Caki2 (cell line): Measurements from ENCODE around the gene FBXO45. TPM values are rescaled to one million over a fixed set of nuclear protein-coding genes. Genes with fewer than 3 reads are reported as not detected.
"Not testable (repeated sequence)": the region's sequence is repeated elsewhere in the genome, so short reads cannot be mapped to it uniquely, and the experiment has no call there.

Experiments used
- DNase-seq: peaks from one replicate; pipeline ENCODE4 v3.0.0-alpha.2; 2015; ENCODE audit warnings: low read depth
- in situ Hi-C: cut with HindIII; loops from 2 replicates; pipeline ENCODE4 v1.10.0; 2016; ENCODE audit warnings: low sequenced_read_pairs, low pct_unique_long_range_greater_than_20kb, mixed read lengths
- total RNA-seq: library from RNA; depleted of rRNA; stranded (reverse); fragments of >200 nt; shearing (Covaris generic); gene quantifications from 2 replicates; pipeline ENCODE4 v1.2.3, GENCODE V29; 2014; ENCODE audit warnings: low replicate concordance

Gene FBXO45
- total RNA-seq, 1 experiment from 2014 or later: 9.9 TPM

GRCh38 chr3:196553551-196553950 is 14.9 kb upstream of the FBXO45 start:
- in situ Hi-C loops: no loop called here
- no peak for DNase-seq

GRCh38 chr3:196554205-196554604 is 14.3 kb upstream of the FBXO45 start:
- no peak for DNase-seq
- in situ Hi-C loops: no loop called here

- no peak for DNase-seq
- in situ Hi-C loops: no loop called here
Observed at GRCh38 chr3:196555295-196555694, 13.2 kb upstream of the FBXO45 start.

- DNase-seq: no peak
- in situ Hi-C loops: no loop called here
Observed at GRCh38 chr3:196557236-196557635, 11.2 kb upstream of the FBXO45 start.

GRCh38 chr3:196558476-196558875 is 10.0 kb upstream of the FBXO45 start:
- no peak for DNase-seq
- in situ Hi-C loops: no loop called here

GRCh38 chr3:196559826-196560225 is 8.6 kb upstream of the FBXO45 start:
- in situ Hi-C loops: no loop called here
- no peak for DNase-seq

- DNase-seq: peak; percentile 43
- in situ Hi-C loops: no loop called here
Observed at GRCh38 chr3:196563721-196564225, 4.7 kb upstream of the FBXO45 start.

- in situ Hi-C loops: no loop called here
- peak; percentile 37 for DNase-seq
Observed at GRCh38 chr3:196569003-196569516, 600 bp downstream of the FBXO45 start.

GRCh38 chr3:196570332-196570731 is 1.9 kb downstream of the FBXO45 start:
- in situ Hi-C loops, DNase-seq: not testable (repeated sequence)

- in situ Hi-C loops: no loop called here
- no peak for DNase-seq
Observed at GRCh38 chr3:196572389-196572788, 3.9 kb downstream of the FBXO45 start.

GRCh38 chr3:196585044-196585757 is 16.7 kb downstream of the FBXO45 start:
- in situ Hi-C loops: no loop called here

GRCh38 chr3:196590279-196590678 is 21.8 kb downstream of the FBXO45 start:
- in situ Hi-C loops: no loop called here
- no peak for DNase-seq

More at GRCh38 chr3:196585044-196585757, 16.7 kb downstream of the FBXO45 start:
- DNase-seq: no peak

- no peak for DNase-seq
- in situ Hi-C loops: no loop called here
Observed at GRCh38 chr3:196596355-196596754, 27.9 kb downstream of the FBXO45 start.

- DNase-seq, in situ Hi-C loops: not testable (repeated sequence)
Observed at GRCh38 chr3:196597971-196598733, 29.7 kb downstream of the FBXO45 start.

- DNase-seq: no peak
- in situ Hi-C loops: no loop called here
Observed at GRCh38 chr3:196599734-196600128, 31.3 kb downstream of the FBXO45 start.

GRCh38 chr3:196600359-196600758 is 31.9 kb downstream of the FBXO45 start:
- in situ Hi-C loops: no loop called here

GRCh38 chr3:196602673-196603072 is 34.2 kb downstream of the FBXO45 start:
- no peak for DNase-seq
- in situ Hi-C loops: no loop called here

More at GRCh38 chr3:196600359-196600758, 31.9 kb downstream of the FBXO45 start:
- no peak for DNase-seq

- DNase-seq: no peak
- in situ Hi-C loops: no loop called here
Observed at GRCh38 chr3:196603683-196604082, 35.2 kb downstream of the FBXO45 start.

GRCh38 chr3:196604548-196604947 is 36.1 kb downstream of the FBXO45 start:
- in situ Hi-C loops: no loop called here
- no peak for DNase-seq
